Activated CD4-positive, alpha-beta T cell treated with anti-CD3 and anti-CD28 coated beads, Interleukin-2, Interleukin-6, amounts not matched to agents 100 ng/mL and 50 ng/mL, durations not matched to agents 16 hours and 8 hours (primary cell): ENCODE measurements around the gene GTF2F1.
"Not testable (repeated sequence)": the region's sequence is repeated elsewhere in the genome, so short reads cannot be mapped to it uniquely, and the experiment has no call there.

Source experiments
- DNase-seq: peaks from one replicate; pipeline ENCODE4 v3.0.0-alpha.2; 2020

Gene GTF2F1

GRCh38 chr19:6354098-6354674 lies 38.8 kb downstream of the GTF2F1 start:
- no peak for DNase-seq

- no peak for DNase-seq
Observed at GRCh38 chr19:6352381-6353165, 40.4 kb downstream of the GTF2F1 start.

GRCh38 chr19:6350688-6351087 lies 42.3 kb downstream of the GTF2F1 start:
- DNase-seq = no peak

GRCh38 chr19:6349271-6349670 lies 43.7 kb downstream of the GTF2F1 start:
- DNase-seq = not testable (repeated sequence)

- DNase-seq = peak; percentile 5
Observed at GRCh38 chr19:6343462-6343861, 49.5 kb downstream of the GTF2F1 start.

GRCh38 chr19:6340493-6341201 lies 52.3 kb downstream of the GTF2F1 start:
- no peak for DNase-seq

- DNase-seq = no peak
Observed at GRCh38 chr19:6334490-6335285, 58.3 kb downstream of the GTF2F1 start.

GRCh38 chr19:6333439-6333838 lies 59.5 kb downstream of the GTF2F1 start, which contains the start of gene ACER1:
Gene ACER1 (minus strand): TSS chr19:6333612. CDS start chr19:6333551, 61 bp downstream.
- no peak for DNase-seq
